Stomach smooth muscle (tissue), 2 donors: Measurements from ENCODE around the gene EPHB1.

Source experiments
- H3K27ac ChIP-seq: one replicate; pipeline ENCODE4 v1.7.0; 2013; ENCODE audit warnings: mild to moderate bottlenecking, low read length, inconsistent platforms
- H3K27me3 ChIP-seq, 2 donors: one replicate each; pipeline ENCODE4 v1.7.0; 2013; ENCODE audit warnings: low read length in 2 of 2; ENCODE audit not compliant: insufficient read depth in 2 of 2, control insufficient read depth in 1 of 2
- H3K36me3 ChIP-seq, 2 donors: one replicate each; pipeline ENCODE4 v1.7.0; 2013; ENCODE audit warnings: low read length in 2 of 2; ENCODE audit not compliant: control insufficient read depth in 2 of 2, insufficient read depth in 2 of 2
- H3K4me1 ChIP-seq: one replicate; pipeline ENCODE4 v1.7.0; 2013; ENCODE audit warnings: low read length; ENCODE audit not compliant: control insufficient read depth, insufficient read depth
- H3K4me3 ChIP-seq, 2 donors: one replicate each; pipeline ENCODE4 v1.7.0; 2013; ENCODE audit warnings: low read length in 2 of 2
- H3K9ac ChIP-seq, 2 donors: one replicate each; pipeline ENCODE4 v1.7.0; 2013; ENCODE audit warnings: low read length in 2 of 2, mild to moderate bottlenecking in 1 of 2
- H3K9me3 ChIP-seq, 2 donors: one replicate each; pipeline ENCODE4 v1.7.0; 2013; ENCODE audit warnings: low read length in 2 of 2; ENCODE audit not compliant: control insufficient read depth in 2 of 2
- donor health status: healthy.
- donor health status: Pancreatic carcinoma.

EPHB1 gene

DNA sequence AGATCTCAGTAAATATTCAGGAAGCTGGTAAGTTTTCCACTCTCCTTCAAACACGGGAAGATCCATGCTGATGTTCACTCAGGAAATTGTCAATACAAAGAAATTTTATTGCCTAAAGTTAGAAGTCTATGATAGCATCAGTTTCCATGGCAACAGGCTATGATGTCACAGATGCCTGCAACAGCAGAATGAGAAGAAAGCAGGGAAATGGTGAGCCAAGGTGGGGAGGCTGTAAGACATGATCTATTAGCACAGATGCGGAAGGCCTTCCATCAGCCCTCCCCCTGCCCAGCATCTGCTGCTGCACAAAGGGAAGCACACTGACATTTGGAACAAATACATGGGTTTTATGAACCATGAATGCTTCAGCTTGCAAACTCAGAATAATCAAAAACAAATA, 28.6 kb downstream of the EPHB1 start:
- Histone ChIP-seq H3K4me1 (no peaks in the 10 kb centered on the region), H3K9me3 (no peaks in the 10 kb centered on the region), H3K27me3 (no peaks in the 10 kb centered on the region), H3K9ac (no peak overlapping the region), H3K36me3 (no peaks in the 10 kb centered on the region), H3K27ac (no peak overlapping the region), H3K4me3 (no peak overlapping the region)

DNA sequence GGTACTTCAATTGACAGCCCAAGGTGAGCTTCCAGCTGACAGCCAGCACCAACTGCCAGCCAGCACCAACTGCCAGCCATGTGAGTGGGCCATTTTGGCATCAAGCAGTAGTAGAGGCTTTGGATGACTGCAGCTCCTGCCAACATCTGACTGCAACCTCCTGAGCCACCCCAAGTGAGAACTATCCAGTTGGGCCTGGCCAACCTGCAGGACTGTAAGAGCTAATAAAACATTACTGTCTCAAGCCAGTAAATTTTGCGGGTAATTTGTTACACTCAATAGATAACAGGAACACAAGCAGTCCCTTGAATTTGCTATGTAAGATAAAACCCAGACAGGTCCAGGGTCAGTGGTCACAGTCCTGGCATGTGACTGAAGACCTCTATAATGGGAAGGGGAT, 29.7 kb downstream of the EPHB1 start:
- H3K4me1 ChIP-seq: no peaks in the 10 kb centered on the region
- no peaks in the 10 kb centered on the region for H3K36me3 ChIP-seq
- no peak overlapping the region for H3K9ac ChIP-seq
- no peak overlapping the region for H3K4me3 ChIP-seq
- H3K27me3 ChIP-seq: no peaks in the 10 kb centered on the region
- no peaks in the 10 kb centered on the region for H3K9me3 ChIP-seq
- no peak overlapping the region for H3K27ac ChIP-seq

DNA sequence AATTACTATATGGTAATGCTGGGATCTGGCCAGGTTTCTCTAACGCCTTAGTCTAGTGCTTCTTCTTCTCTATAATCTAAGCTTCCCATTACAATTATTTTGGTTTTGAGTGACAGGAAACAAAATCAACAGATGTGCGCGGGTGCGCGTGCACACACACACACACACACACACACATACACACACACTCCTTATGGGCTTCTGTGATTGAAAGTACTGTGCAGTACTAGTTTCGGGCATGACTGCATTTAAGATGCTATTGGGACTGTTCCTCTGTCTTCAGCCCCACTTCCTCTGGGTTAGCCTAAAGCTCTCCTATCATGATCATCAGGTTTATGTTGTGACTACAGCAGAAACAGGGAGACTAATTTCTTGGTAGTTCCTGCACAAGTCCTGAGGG, 32.2 kb downstream of the EPHB1 start:
- Histone ChIP-seq H3K9ac (no peak overlapping the region), H3K27me3 (no peaks in the 10 kb centered on the region), H3K36me3 (no peaks in the 10 kb centered on the region), H3K4me1 (no peaks in the 10 kb centered on the region), H3K9me3 (no peaks in the 10 kb centered on the region), H3K4me3 (no peak overlapping the region), H3K27ac (no peak overlapping the region)

DNA sequence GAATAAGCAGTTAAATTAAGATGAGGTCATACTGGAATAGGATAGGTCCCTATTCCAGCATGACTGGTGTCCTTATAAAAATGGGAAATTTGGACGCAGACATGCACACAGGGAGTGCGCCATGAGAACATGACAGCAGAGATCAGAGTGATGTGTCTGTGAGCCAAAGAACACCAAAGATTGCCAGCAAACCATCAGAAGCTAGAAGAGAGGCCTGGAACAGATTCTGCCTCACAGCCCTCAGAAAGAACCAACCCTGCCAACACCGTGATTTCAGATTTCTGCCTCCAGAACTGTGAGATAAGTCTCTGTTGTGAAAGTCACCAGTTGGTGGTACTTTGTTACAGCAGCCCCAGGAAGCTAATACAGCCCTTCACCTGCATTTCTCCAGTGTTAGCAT, 34.7 kb downstream of the EPHB1 start:
- Histone ChIP-seq H3K9ac (no peak overlapping the region), H3K4me3 (no peak overlapping the region), H3K27me3 (peaks cover 0 to 2% of the 10 kb centered on the region in 2 donors), H3K4me1 (no peaks in the 10 kb centered on the region), H3K27ac (no peak overlapping the region), H3K36me3 (no peaks in the 10 kb centered on the region), H3K9me3 (no peaks in the 10 kb centered on the region)

DNA sequence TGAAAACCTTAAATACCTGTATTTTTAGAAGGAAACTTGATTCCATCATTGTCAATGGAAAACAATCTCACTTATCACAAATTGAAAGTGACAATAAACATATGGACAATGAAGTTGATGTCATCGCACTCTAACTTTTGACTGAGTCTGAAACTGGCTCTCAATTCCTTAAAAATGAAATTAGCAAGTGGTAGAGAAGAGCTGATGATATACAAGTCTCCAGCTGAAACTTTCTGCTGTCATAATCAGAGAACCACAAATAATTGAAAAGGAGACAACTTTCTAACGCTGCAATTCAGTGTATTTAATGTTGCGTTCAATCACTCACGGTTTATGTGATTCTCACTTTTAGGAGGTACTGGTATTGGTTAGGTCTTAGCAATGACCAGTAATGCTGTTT, 37.5 kb downstream of the EPHB1 start:
- Histone ChIP-seq H3K9me3 (no peaks in the 10 kb centered on the region), H3K27ac (no peak overlapping the region), H3K4me3 (no peak overlapping the region), H3K27me3 (peaks cover 0 to 2% of the 10 kb centered on the region in 2 donors), H3K4me1 (no peaks in the 10 kb centered on the region), H3K36me3 (no peaks in the 10 kb centered on the region), H3K9ac (no peak overlapping the region)

DNA sequence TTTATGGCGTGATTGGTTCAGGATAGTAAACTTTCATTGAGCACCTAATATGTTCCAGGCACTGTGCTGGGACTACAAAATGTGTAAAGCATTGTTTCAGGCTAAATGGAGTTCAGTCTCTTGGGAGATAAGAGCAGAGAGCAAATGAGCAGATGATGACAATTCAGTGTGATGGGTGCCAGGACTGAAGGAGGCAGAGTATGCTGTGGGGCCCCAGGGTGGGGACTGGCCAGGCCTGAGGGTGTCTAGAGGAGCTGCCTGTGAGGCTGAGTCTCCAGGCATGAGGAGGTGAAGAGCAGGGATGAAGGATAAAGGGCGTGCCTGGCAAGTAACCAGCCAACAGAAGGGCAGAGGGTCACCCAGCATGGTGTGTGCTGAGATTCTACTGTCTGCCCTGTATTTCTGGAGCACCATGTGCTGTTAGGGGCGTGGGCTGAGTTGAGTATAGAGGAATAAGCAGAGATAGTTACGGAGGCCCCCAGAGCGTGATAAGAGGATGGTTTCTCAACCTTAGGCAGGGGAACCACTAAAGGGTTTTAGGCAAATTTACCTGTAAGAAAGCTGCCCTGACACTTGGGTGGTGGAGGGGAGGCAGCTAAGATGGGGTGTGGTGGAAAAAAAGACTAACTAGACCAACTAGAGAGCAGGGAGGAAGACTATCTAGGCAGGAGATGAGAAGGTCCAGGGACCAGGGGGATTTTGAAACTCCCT, 38.5 kb downstream of the EPHB1 start:
- Histone ChIP-seq H3K27me3 (peaks cover 0 to 2% of the 10 kb centered on the region in 2 donors), H3K9ac (no peak overlapping the region), H3K4me1 (no peaks in the 10 kb centered on the region), H3K9me3 (no peaks in the 10 kb centered on the region), H3K4me3 (no peak overlapping the region), H3K27ac (no peak overlapping the region), H3K36me3 (no peaks in the 10 kb centered on the region)

DNA sequence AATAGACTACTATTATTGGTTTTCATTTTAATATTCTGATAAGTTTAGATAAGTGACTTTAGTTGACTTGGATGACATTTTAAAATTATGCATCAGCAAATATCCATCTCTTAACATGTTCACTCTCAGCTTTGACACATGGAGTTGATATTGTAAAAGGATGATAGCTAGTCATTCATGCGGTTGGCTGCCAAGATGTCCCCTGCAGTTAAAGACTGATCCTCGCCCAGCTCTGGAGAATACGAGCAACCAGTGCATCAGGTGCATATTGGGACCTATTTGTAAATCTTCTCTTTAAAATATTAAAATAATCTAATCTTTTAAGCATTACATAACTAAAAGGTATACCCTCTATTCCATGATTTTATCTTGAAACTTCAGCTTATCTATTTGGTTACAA, 41.9 kb downstream of the EPHB1 start:
- no peak overlapping the region for H3K4me3 ChIP-seq
- H3K9me3 ChIP-seq: peaks cover 0 to 2% of the 10 kb centered on the region in 2 donors

DNA sequence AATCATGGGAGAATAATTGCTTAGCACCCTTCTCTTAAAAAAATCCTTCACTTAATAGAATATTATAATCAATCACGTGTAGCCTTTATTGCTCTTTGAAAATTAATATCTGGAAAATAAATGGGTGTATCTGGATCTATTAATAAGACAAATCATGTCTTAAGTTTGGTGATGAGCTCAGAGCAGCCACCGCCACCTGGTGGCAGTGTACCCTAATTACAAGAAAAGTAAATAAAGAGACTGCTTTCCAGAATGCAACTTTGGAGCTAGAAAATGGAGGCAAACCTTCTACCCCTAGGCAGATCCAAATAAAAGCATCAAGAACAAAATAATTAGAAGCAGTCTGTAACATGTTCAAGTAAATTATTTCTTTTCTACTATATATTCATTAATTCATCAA, 43.5 kb downstream of the EPHB1 start:
- H3K27ac ChIP-seq: no peak overlapping the region
- H3K27me3 ChIP-seq: peaks cover 0 to under 1% of the 10 kb centered on the region in 2 donors
- no peak overlapping the region for H3K9ac ChIP-seq
- H3K9me3 ChIP-seq: peaks cover 0 to 6% of the 10 kb centered on the region in 2 donors
- H3K36me3 ChIP-seq: no peaks in the 10 kb centered on the region
- H3K4me1 ChIP-seq: no peaks in the 10 kb centered on the region
- no peak overlapping the region for H3K4me3 ChIP-seq

More for the DNA sequence above, 41.9 kb downstream of the EPHB1 start:
- Histone ChIP-seq H3K27ac (no peak overlapping the region), H3K9ac (no peak overlapping the region), H3K36me3 (no peaks in the 10 kb centered on the region), H3K4me1 (no peaks in the 10 kb centered on the region), H3K27me3 (peaks cover 0 to 2% of the 10 kb centered on the region in 2 donors)

DNA sequence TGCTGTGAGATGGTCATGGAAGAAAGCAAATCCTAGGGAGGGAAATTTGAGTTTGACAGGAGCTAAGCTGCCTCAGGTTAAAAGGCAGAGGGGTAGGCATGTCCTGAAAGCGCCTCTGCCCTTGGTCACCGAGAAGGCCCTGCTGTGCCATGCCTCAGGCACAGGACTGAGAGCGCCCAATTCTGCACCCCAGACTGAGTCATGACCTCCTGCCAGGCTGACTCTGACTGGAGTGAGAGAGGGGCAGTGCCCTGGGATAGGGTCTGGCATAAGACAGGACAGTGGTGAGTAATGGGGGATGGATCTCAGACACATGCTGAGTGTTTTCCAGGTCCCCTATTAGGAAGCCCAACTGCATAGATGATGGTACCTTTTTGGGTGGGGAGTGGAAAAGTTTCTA, 44.4 kb downstream of the EPHB1 start:
- Histone ChIP-seq H3K4me3 (no peak overlapping the region), H3K4me1 (no peaks in the 10 kb centered on the region), H3K9me3 (peaks cover 0 to 9% of the 10 kb centered on the region in 2 donors), H3K9ac (no peak overlapping the region), H3K27ac (no peak overlapping the region), H3K27me3 (no peaks in the 10 kb centered on the region), H3K36me3 (no peaks in the 10 kb centered on the region)

DNA sequence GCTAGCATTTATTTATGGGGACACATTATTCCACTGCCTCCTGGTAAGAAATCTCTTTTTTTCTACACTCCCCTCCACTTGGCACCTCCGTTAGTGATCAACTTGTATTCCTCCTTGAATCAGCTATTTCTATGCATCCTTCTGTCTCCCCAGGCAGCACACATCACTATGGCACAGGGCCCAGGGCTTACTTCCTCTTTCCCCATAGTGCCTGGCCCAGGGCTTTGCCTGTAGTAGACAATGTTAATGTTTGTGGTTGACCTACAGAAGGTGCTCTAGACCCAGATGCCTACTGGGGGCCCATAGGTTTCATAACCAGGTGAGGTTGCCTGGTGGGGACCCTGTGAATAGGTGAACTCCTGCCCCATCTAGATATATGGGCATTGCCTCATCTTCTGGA, 44.9 kb downstream of the EPHB1 start:
- Histone ChIP-seq H3K4me3 (no peak overlapping the region), H3K27me3 (no peaks in the 10 kb centered on the region), H3K27ac (no peak overlapping the region), H3K9ac (no peak overlapping the region), H3K4me1 (no peaks in the 10 kb centered on the region), H3K36me3 (no peaks in the 10 kb centered on the region), H3K9me3 (peaks cover 0 to 9% of the 10 kb centered on the region in 2 donors)

DNA sequence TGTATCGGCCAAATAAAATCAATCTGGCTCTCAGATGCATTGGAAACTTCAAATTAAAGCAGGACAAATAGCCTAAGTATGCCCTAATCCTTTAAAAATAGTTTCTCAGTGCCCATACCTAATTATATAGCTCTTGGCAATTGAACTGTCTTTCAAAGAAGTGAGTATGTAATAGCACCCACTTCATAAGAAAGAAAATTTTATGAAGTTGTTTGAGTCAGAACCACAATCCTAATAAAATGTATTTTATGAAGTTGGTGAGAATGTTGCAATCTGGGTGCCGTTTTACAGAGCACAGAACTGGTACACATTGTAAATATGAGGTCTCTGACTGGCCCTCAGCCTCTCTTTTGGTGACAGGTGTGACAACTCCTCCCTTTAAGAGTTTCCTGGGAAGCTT, 45.4 kb downstream of the EPHB1 start:
- Histone ChIP-seq H3K4me1 (no peaks in the 10 kb centered on the region), H3K36me3 (no peaks in the 10 kb centered on the region), H3K9me3 (peaks cover 0 to 9% of the 10 kb centered on the region in 2 donors), H3K9ac (no peak overlapping the region), H3K27ac (no peak overlapping the region), H3K27me3 (no peaks in the 10 kb centered on the region), H3K4me3 (no peak overlapping the region)
